ENCODE data around the gene TENM3. TPM values are rescaled to one million over a fixed set of nuclear protein-coding genes. Genes with fewer than 3 reads are reported as not detected.

TENM3 gene
- total RNA-seq, 2 donors from 2014 or later: 21.4 to 52.3 TPM

DNA sequence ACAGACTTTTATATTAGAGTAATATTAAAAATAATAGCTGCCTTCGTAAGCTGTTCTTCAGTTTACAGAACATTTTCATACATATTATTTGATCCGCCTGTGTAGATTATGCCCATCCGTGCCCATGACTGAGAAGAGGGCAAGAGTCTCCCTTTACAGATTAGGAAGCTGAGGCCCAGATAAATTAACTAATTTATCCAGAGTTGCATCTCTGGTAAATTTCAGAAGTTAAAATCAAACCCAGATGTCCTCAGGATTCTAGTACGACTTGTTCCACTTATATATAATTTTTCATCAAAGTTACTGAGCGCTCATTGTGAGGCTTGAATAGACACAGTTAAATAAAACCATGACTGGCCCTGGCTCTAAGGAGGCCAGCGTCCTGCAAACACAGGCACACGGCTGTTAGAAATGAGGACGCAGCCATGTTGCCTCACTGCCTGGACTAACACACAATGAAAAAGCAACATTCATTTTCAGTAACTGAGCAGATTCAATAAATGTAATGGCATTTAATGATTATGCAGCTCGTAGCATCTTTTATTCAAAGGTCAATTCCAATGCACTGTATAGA is 148.0 kb downstream of the TENM3 start:
- H3K27ac ChIP-seq: no peak overlapping the region
- no peak for DNase-seq (ENCODE audit: low spot score)
- no peaks in the 10 kb centered on the region for H3K27me3 ChIP-seq (replicated peaks; ENCODE audit: insufficient read depth)
- TF ChIP-seq POLR2AphosphoS5 (IDR thresholded peaks at IDR 0.05): no peak
- TF ChIP-seq, protein P1, sequence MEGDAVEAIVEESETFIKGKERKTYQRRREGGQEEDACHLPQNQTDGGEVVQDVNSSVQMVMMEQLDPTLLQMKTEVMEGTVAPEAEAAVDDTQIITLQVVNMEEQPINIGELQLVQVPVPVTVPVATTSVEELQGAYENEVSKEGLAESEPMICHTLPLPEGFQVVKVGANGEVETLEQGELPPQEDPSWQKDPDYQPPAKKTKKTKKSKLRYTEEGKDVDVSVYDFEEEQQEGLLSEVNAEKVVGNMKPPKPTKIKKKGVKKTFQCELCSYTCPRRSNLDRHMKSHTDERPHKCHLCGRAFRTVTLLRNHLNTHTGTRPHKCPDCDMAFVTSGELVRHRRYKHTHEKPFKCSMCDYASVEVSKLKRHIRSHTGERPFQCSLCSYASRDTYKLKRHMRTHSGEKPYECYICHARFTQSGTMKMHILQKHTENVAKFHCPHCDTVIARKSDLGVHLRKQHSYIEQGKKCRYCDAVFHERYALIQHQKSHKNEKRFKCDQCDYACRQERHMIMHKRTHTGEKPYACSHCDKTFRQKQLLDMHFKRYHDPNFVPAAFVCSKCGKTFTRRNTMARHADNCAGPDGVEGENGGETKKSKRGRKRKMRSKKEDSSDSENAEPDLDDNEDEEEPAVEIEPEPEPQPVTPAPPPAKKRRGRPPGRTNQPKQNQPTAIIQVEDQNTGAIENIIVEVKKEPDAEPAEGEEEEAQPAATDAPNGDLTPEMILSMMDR (IDR thresholded peaks at IDR 0.05): no peak
- TF ChIP-seq POLR2A (IDR thresholded peaks at IDR 0.05): no peak
- WGBS: 82% methylated on average over 9 of the region's 9 CpGs
- no peaks in the 10 kb centered on the region for H3K9me3 ChIP-seq
- intact Hi-C loops (cut with DNase I): no loop called here
- no peak overlapping the region for H3K4me3 ChIP-seq
- no peaks in the 10 kb centered on the region for H3K4me1 ChIP-seq (replicated peaks)
- no peaks in the 10 kb centered on the region for H3K36me3 ChIP-seq

DNA sequence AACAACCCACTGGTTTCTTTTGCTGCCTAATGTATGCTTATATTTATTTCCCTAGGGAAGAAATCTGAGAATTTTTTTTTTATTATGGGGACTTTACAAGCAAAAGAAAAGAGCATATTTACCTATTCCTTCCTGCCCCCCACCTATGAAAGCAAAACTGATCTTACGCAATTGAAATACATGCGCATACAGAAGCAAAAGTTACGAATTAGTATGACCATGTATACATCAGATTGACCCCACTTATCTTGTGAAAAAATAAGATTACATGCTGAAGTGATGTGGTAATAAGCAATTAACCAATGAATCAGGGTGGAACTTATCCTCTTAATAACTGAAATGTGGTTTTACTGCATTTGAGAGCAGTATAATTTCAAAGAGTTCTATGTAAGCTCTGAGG is 151.0 kb downstream of the TENM3 start:
- no peak for DNase-seq (ENCODE audit: low spot score)
- Histone ChIP-seq H3K4me1 (replicated peaks) (no peaks in the 10 kb centered on the region), H3K27ac (no peak overlapping the region), H3K4me3 (no peak overlapping the region), H3K36me3 (no peaks in the 10 kb centered on the region), H3K9me3 (no peaks in the 10 kb centered on the region), H3K27me3 (replicated peaks; ENCODE audit: insufficient read depth) (no peaks in the 10 kb centered on the region)
- 96% methylated on average over 3 of the region's 3 CpGs for WGBS
- intact Hi-C loops (cut with DNase I): no loop called here
- TF ChIP-seq, protein P1 (IDR thresholded peaks at IDR 0.05): no peak
- TF ChIP-seq POLR2AphosphoS5 (IDR thresholded peaks at IDR 0.05): no peak
- no peak for TF ChIP-seq POLR2A (IDR thresholded peaks at IDR 0.05)

DNA sequence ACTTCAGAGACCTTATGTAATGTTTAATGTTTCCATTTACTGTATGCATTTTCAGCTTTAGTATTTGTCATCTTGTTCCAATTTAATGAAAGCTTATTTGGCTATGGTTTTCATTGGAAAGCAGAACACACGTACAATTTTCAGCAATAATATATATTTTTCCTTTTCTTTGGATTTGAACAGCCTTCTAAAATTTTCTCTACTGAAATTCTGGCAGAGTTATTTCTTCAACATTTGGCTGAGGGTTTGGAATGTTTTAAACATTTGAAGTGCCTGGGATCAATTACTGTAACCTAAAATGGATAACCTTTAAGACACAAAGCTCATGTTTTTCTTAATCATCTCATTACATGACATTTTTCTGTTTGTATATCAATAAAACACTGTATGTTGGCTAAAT is 156.9 kb downstream of the TENM3 start:
- 86% methylated on average over 1 of the region's 1 CpG for WGBS
- H3K4me3 ChIP-seq: no peak overlapping the region
- no peak for DNase-seq (ENCODE audit: low spot score)
- TF ChIP-seq, protein P1 (IDR thresholded peaks at IDR 0.05): no peak
- TF ChIP-seq POLR2AphosphoS5 (IDR thresholded peaks at IDR 0.05) (no peak), POLR2A (IDR thresholded peaks at IDR 0.05) (no peak)
- H3K9me3 ChIP-seq: no peaks in the 10 kb centered on the region
- no peak overlapping the region for H3K27ac ChIP-seq
- no peaks in the 10 kb centered on the region for H3K36me3 ChIP-seq
- intact Hi-C loops (cut with DNase I): no loop called here
- no peaks in the 10 kb centered on the region for H3K4me1 ChIP-seq (replicated peaks)
- H3K27me3 ChIP-seq (replicated peaks; ENCODE audit: insufficient read depth): no peaks in the 10 kb centered on the region

DNA sequence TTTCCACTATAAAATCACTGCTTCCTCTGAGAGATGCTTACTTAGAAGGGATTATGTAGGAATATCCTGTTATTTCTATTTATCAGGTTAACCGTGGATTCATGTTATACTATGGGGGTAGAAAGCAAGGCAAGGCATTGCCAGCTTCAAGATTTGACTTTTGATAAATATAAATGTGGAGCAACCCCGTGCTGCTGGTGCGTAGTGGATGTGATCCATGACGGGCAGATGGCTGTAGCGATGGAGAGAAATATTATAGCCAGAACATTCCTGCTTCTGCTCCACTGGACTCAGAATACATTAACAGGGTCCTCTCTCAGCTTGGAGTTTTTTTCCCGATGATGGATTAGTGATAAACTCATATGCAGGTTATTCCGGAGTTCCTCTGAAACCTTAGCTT is 157.6 kb downstream of the TENM3 start:
- Histone ChIP-seq H3K4me1 (replicated peaks) (no peaks in the 10 kb centered on the region), H3K9me3 (no peaks in the 10 kb centered on the region), H3K27ac (no peak overlapping the region), H3K27me3 (replicated peaks; ENCODE audit: insufficient read depth) (no peaks in the 10 kb centered on the region), H3K4me3 (no peak overlapping the region), H3K36me3 (no peaks in the 10 kb centered on the region)
- no peak for DNase-seq (ENCODE audit: low spot score)
- TF ChIP-seq, protein P1 (IDR thresholded peaks at IDR 0.05): no peak
- TF ChIP-seq POLR2AphosphoS5 (IDR thresholded peaks at IDR 0.05) (no peak), POLR2A (IDR thresholded peaks at IDR 0.05) (no peak)
- intact Hi-C loops (cut with DNase I): no loop called here
- 93% methylated on average over 7 of the region's 7 CpGs for WGBS

DNA sequence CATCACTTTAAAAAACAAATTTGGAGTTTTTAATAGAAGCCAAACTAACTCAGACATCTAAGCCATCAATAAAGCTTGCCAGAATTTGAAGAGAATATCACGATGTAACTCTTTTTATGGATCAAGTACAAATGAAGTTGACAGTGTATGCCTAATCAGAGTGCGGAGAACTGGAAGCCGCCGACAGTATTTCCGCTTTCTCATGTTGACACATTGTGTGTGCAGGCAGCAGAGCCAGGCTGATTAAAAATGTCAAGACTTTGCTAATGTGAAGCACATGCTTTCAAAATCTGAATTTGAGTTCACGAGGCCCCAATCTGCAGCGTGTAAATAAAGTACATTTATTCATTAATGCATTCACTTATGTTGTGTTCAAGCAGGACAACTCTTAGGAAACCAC is 161.2 kb downstream of the TENM3 start:
- Histone ChIP-seq H3K9me3 (no peaks in the 10 kb centered on the region), H3K4me3 (no peak overlapping the region), H3K36me3 (no peaks in the 10 kb centered on the region), H3K4me1 (replicated peaks) (no peaks in the 10 kb centered on the region), H3K27me3 (replicated peaks; ENCODE audit: insufficient read depth) (no peaks in the 10 kb centered on the region), H3K27ac (no peak overlapping the region)
- intact Hi-C loops (cut with DNase I): no loop called here
- 68% methylated on average over 7 of the region's 7 CpGs for WGBS
- DNase-seq (ENCODE audit: low spot score): no peak
- TF ChIP-seq POLR2A (IDR thresholded peaks at IDR 0.05) (no peak), POLR2AphosphoS5 (IDR thresholded peaks at IDR 0.05) (no peak)
- TF ChIP-seq, protein P1 (IDR thresholded peaks at IDR 0.05): no peak
